NCI-H345 (cell line): ENCODE data around the gene TBC1D2B.

Experiments
- DNase-seq: peaks from one replicate; lab custom pipeline; 2025; lab: John Stamatoyannopoulos, UW

TBC1D2B gene

GRCh38 chr15:78097667-78098066 is 20.2 kb upstream of the TBC1D2B start:
- no peak for DNase-seq

- DNase-seq, result no peak
Measured at GRCh38 chr15:78093242-78094020, 15.9 kb upstream of the TBC1D2B start.

GRCh38 chr15:78092261-78093041 is 14.9 kb upstream of the TBC1D2B start, which contains the start of gene SH2D7:
TSS of gene SH2D7 (plus strand) at chr15:78092561. CDS start at chr15:78092585, 24 bp downstream.
- no peak for DNase-seq

GRCh38 chr15:78090422-78091063 is 13.0 kb upstream of the TBC1D2B start:
- no peak for DNase-seq

- DNase-seq, result no peak
Measured at GRCh38 chr15:78088773-78089080, 11.2 kb upstream of the TBC1D2B start.

- no peak for DNase-seq
Measured at GRCh38 chr15:78087951-78088772, 10.7 kb upstream of the TBC1D2B start.

- DNase-seq, result no peak
Measured at GRCh38 chr15:78085928-78086327, 8.4 kb upstream of the TBC1D2B start.

- DNase-seq, result no peak
Measured at GRCh38 chr15:78084449-78084750, 6.9 kb upstream of the TBC1D2B start.

- DNase-seq, result no peak
Measured at GRCh38 chr15:78083687-78084448, 6.4 kb upstream of the TBC1D2B start.

GRCh38 chr15:78083186-78083585 is 5.7 kb upstream of the TBC1D2B start:
- DNase-seq, result no peak

GRCh38 chr15:78082743-78083110 is 5.2 kb upstream of the TBC1D2B start:
- no peak for DNase-seq

- DNase-seq, result no peak
Measured at GRCh38 chr15:78082106-78082742, 4.7 kb upstream of the TBC1D2B start.

- no peak for DNase-seq
Measured at GRCh38 chr15:78080088-78080460, 2.6 kb upstream of the TBC1D2B start.

- no peak for DNase-seq
Measured at GRCh38 chr15:78079298-78080087, 2.0 kb upstream of the TBC1D2B start.

- DNase-seq, result no peak
Measured at GRCh38 chr15:78077871-78078210, 330 bp upstream of the TBC1D2B start.

- no peak for DNase-seq
Measured at GRCh38 chr15:78076231-78077052, 1.1 kb downstream of the TBC1D2B start.

- DNase-seq, result peak; percentile 55
Measured at GRCh38 chr15:78075490-78076230, 1.9 kb downstream of the TBC1D2B start.

- DNase-seq, result no peak
Measured at GRCh38 chr15:78073046-78073787, 4.3 kb downstream of the TBC1D2B start.
